ENCODE results near the gene CDH12.

CDH12 gene

DNA sequence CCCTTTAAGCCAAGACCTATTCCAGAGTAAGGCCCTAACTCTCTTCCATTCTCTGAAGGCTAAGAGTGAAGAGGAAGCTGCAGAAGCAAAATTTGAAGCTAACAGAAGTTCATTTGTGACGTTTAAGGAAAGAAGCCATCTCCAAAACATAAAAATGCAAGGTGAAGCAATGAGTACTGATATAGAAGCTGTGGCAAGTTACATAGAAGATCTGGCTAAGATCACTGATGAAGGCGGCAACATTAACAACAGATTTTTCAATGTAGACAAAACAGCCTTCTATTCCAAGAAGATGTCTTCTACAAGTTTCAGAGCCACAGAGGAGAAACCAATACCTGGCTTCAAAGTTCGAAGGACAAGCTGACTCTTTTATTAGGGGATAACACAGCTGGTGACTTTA lies 1143.4 kb downstream of the CDH12 start:
- DNase-seq (ENCODE audit: low spot score): no peak

DNA sequence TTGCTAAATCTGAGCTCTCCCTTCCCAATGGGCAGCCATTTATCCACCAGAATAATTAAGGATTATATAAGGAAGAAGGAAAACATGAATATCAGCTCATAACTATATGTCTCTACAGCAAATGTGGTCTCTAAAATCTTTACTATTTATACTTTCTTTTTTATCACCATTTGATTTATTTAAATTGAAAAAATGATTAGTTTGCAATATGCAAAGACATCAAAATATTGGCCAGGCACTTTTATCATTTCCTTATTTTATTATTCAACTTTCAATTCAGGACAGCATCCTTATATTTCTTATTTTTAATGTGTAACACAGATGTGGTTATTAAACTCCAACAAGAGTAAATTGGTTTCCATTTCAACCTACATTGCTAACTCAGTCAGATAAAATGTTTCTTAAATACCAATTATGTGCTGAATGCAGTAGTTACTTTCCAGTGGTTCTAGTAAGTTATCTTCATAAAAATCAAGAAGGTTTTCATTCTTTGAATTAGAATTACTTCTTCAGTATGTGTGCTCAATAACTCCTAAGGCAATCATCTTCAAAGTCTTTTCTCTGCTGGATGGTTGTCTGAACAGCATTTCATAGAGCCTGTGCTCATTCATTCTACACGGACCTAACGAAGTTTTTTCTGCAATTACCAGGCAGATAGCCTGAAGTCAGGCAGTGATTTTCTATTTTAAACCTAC lies 1148.0 kb downstream of the CDH12 start:
- DNase-seq (ENCODE audit: low spot score): no peak

DNA sequence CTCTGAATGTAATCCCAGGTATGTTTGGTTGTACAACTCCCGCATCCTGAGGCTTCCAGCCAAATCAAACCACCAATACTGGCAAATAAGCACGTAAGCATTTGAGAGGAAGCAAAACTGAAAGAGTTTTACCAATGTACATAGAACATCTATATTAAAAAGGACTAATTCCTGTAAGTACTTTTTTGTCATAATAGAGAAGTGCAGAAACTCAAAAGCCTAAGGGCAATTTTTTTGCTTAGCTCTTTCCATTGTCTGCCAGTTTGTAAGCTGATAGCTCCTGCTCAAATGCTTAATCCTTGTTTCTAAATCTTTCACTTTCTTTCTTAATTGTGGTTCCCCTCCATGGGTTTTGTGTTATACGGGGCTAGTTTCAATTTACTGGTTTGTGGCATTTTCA lies 1151.8 kb downstream of the CDH12 start:
- no peak for DNase-seq (ENCODE audit: low spot score)

All from putamen (tissue), 1 donor.